GM12878 (cell line): ENCODE data around the gene TRAFD1.

Experiments used
- CEBPB ChIP-seq, 2 experiments: fragments of 150-350 bp in 1 of 2; IDR thresholded peaks; 2 replicates each; pipeline ENCODE4 v1.6.1; 2012 to 2014; ENCODE audit warnings: low read depth in 2 of 2, low read length in 2 of 2, borderline replicate concordance in 1 of 2, inconsistent platforms in 1 of 2
- CREM ChIP-seq: IDR thresholded peaks from 2 replicates; pipeline ENCODE4 v1.6.1; 2014; ENCODE audit warnings: antibody characterized with exemption, low read depth
- CTCF ChIP-seq, 3 experiments: IDR thresholded peaks in 2 of 3; conservative IDR thresholded peaks in 1 of 3; 2 replicates each; pipeline ENCODE4 v1.5.1; 2011; ENCODE audit warnings: low read depth in 3 of 3, low read length in 3 of 3, mild to moderate bottlenecking in 3 of 3, control low read depth in 2 of 3, moderate library complexity in 2 of 3, inconsistent platforms in 1 of 3, mixed read lengths in 1 of 3; ENCODE audit not compliant: control insufficient read depth in 2 of 3, insufficient read depth in 1 of 3; ENCODE audit errors: extremely low read depth in 1 of 3
- FOXK2 ChIP-seq: fragments of 450-650 bp; IDR thresholded peaks from 2 replicates; pipeline ENCODE4 v1.6.1; 2017; ENCODE audit warnings: mild to moderate bottlenecking, moderate library complexity
- MTA2 ChIP-seq: fragments of 450-650 bp; IDR thresholded peaks from 2 replicates; pipeline ENCODE4 v1.6.1; 2016; ENCODE audit warnings: low read depth, mild to moderate bottlenecking, moderate library complexity
- POLR2A ChIP-seq: IDR thresholded peaks from 2 replicates; pipeline ENCODE4 v1.6.1; 2011; ENCODE audit warnings: low read depth, mild to moderate bottlenecking, low read length
- SP1 ChIP-seq: IDR thresholded peaks from one replicate; pipeline ENCODE4 v1.6.1; 2011; ENCODE audit warnings: low read depth, low read length
- TF ChIP-seq, protein P1 (sequence below): fragments of 450-650 bp; IDR thresholded peaks from 2 replicates; pipeline ENCODE4 v1.6.1; 2017; ENCODE audit warnings: mild to moderate bottlenecking, low read depth, inconsistent platforms; ENCODE audit not compliant: poor library complexity, severe bottlenecking

DNA sequence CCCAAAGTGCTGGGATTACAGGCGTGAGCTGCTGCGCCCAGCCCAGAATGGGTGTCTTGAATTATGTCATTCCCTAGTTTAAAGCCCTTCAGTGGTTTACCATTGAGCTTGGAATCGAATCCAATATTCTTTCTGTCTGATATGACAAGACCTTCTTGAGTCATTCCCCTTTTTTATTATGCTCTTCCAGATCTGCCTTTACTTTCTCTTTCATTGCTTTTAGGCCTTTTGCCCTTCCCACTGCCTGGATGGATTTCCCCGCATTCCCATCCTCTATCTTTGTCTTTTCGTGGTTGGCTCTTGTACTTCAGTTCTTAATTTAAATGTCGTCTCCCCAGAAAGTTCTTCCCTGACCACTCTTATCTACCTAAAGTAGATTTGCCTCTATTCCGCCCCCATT lies 1.6 kb downstream of the TRAFD1 start:
- TF ChIP-seq CTCF (IDR thresholded peaks at IDR 0.05 in 2 of 3, conservative IDR thresholded peaks at IDR 0.05 in 1 of 3; ENCODE audit: control insufficient read depth in 2 of 3, extremely low read depth in 1 of 3, insufficient read depth in 1 of 3, low read depth in 3 of 3, low read length in 3 of 3): no peak
- TF ChIP-seq, protein P1, sequence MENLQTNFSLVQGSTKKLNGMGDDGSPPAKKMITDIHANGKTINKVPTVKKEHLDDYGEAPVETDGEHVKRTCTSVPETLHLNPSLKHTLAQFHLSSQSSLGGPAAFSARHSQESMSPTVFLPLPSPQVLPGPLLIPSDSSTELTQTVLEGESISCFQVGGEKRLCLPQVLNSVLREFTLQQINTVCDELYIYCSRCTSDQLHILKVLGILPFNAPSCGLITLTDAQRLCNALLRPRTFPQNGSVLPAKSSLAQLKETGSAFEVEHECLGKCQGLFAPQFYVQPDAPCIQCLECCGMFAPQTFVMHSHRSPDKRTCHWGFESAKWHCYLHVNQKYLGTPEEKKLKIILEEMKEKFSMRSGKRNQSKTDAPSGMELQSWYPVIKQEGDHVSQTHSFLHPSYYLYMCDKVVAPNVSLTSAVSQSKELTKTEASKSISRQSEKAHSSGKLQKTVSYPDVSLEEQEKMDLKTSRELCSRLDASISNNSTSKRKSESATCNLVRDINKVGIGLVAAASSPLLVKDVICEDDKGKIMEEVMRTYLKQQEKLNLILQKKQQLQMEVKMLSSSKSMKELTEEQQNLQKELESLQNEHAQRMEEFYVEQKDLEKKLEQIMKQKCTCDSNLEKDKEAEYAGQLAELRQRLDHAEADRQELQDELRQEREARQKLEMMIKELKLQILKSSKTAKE: no peak
- no peak for TF ChIP-seq SP1
- no peak for TF ChIP-seq CREM
- TF ChIP-seq MTA2: no peak
- no peak for TF ChIP-seq POLR2A
- TF ChIP-seq CEBPB (IDR thresholded peaks at IDR 0.05; ENCODE audit: borderline replicate concordance in 1 of 2, low read depth in 2 of 2, low read length in 2 of 2): no peak
- TF ChIP-seq FOXK2: no peak
